RWPE1 (cell line): ENCODE measurements around the gene CA9.

Source experiments
- CTCF ChIA-PET: fragments of 350-600 bp; sonication (Branson Sonifier 250); formaldehyde crosslinking; extraction: SDS; loops from one replicate; lab custom pipeline; 2021; lab: Yijun Ruan, JAX
- POLR2A ChIA-PET: fragments of 400-600 bp; formaldehyde crosslinking; extraction: SDS; loops from one replicate; lab custom pipeline; 2020; ENCODE audit warnings: antibody characterized with exemption; ENCODE audit not compliant: low non-redundant PET; lab: Yijun Ruan, JAX
- DNase-seq: peaks from one replicate; pipeline ENCODE4 v3.0.0; 2012; ENCODE audit warnings: low spot score
- H3K27ac ChIP-seq: fragments of 450-650 bp; 2 replicates; pipeline ENCODE4 v1.5.1; 2017
- TF ChIP-seq, protein P1 (sequence below): fragments of 450-650 bp; conservative IDR thresholded peaks from 2 replicates; pipeline ENCODE4 v1.5.1; 2017; ENCODE audit warnings: low read depth, mild to moderate bottlenecking

Gene CA9

DNA sequence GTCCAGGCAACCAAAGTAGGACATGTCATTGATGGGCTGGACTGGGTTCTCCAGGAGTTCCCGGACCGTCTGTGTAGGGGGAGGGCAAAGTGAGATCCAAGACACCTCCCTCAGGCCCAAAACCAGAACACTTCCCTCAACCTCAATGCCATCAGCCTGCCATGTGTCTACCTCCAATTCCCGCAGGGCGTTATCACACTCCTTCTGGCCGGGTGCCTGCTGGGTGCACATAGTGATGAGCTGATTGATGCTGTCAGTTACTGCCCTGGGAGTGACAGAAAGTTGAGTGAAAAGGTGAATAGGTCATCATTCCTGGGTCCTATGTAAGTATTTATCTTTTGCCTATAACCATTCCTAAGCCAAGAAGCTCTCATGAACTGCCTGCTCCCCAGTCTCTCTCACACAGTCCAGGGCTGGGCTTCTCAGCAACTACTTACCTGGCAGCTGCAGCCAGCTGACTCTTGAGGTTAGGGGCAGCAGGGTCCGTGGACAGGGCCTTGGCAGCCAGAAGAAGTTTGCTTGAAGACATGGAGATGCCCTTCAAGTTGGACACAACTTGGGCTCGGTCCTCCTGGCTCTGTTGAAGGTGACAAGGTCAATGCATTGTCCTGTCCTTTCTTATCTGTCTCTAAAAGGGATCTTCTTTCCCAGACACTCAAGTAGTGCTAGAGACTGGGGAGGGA lies 37.2 kb downstream of the CA9 start:
- peak overlapping the region; percentile 24 for H3K27ac ChIP-seq
- no peak for DNase-seq
- CTCF ChIA-PET, result interaction anchor here (1.5 to 1.6 kb wide), 2 partner anchors 14 to 53 kb away, joined by 7 to 11 read pairs; partner anchors contain the start of genes CCDC107 and RMRP
- POLR2A ChIA-PET, result no interaction called here
- TF ChIP-seq, protein P1, sequence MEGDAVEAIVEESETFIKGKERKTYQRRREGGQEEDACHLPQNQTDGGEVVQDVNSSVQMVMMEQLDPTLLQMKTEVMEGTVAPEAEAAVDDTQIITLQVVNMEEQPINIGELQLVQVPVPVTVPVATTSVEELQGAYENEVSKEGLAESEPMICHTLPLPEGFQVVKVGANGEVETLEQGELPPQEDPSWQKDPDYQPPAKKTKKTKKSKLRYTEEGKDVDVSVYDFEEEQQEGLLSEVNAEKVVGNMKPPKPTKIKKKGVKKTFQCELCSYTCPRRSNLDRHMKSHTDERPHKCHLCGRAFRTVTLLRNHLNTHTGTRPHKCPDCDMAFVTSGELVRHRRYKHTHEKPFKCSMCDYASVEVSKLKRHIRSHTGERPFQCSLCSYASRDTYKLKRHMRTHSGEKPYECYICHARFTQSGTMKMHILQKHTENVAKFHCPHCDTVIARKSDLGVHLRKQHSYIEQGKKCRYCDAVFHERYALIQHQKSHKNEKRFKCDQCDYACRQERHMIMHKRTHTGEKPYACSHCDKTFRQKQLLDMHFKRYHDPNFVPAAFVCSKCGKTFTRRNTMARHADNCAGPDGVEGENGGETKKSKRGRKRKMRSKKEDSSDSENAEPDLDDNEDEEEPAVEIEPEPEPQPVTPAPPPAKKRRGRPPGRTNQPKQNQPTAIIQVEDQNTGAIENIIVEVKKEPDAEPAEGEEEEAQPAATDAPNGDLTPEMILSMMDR, result no peak

DNA sequence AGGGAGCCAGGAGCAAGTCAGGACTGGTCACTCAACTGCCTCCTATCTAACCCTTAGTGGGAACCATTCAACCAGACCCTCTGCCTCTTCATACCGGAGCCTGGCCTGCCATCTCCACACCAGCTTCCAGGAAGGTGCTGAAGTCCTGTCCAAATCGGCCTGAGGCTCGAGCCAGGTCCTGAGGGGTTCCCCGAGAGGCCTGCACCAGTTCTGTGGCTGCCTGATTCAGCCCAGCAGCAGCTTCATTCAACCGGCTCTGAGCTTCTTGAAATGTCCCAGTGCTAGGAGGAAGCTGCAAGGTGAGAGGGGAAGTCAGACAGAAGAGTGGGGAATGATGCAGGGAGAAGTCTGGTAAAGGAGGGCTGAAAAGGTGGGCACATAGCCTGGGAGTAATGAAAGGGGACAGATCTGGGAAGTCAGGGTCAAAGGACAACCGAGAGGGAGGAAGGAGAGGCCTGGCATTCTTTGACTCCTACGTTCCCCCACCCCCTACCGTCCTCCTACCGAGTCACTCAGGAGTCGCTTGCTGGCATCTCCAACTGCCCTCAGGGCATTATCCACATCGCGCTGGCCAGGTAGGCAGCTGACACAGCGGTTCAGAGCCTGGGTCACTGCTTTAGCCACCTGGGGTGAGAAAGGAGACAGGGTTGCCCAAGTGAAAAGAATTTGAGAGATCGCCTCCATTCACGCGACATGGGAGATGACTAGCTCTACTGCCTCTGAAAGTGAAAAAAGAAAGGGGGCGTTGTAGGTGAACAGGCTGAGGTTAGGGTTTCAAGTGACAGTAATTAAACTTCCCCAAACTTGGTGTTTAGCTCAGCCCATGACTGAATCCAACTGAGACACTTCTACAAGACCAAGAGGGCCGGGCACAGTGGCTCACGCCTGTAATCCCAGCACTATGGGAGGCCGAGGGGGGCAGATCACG lies 38.0 kb downstream of the CA9 start:
- peak overlapping the region; percentile 24 for H3K27ac ChIP-seq
- TF ChIP-seq, protein P1, result no peak
- ChIA-PET POLR2A (no interaction called here), CTCF (interaction anchor here (1.5 to 1.6 kb wide), 2 partner anchors 15 to 54 kb away, joined by 7 to 11 read pairs; partner anchors contain the start of genes CCDC107 and RMRP)
- no peak for DNase-seq

DNA sequence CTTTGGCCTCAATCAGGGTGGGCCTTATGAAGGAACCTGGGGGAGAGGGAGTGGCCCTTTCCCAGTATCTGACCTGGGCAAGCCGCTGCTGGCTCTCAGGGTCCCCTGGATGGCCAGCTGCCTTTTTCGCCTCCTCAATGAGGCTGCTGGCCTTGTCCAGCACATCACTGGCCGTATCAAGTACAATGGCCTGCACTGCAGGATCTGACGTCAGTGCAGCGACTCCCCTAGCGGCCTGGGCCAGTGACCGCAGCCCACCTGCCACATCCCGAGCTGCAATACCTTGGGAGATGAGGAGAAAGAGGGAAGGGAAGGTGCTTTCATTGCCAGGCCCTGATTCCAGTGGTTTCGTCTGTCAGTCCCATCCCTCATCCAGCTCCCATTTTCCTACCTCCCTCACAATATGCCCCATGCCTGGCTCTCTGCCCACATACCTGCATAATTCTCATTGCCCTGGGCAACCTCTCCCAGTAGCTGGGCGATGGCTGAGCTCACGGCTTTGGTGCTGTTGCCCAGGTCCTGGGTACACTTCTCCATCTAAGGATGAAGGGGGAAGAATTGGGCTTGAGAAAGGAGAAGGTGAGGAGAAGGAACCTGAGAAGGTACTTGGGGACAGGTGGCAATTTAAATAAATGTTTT lies 39.2 kb downstream of the CA9 start:
- ChIA-PET POLR2A (no interaction called here), CTCF (no interaction called here)
- TF ChIP-seq, protein P1, result no peak
- DNase-seq, result no peak
- no peak overlapping the region for H3K27ac ChIP-seq

DNA sequence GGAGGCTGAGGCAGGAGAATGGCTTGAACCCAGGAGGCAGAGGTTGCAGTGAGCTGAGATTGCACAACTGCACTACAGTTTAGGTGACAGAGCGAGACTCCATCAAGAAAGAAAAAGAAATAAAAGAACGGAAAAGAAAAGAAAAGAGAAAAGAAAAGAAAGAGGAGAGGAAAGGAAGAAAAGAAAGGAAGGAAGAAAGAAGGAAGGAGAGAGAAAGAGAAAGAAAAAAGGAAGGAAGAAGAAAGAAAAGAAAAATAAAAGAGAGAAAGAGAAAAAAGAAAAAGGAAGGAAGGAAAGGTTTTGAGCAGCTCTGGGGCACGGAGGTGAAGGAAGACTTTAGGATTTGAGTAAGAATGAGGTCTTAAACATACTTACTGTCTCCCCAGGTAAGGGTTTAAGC lies 39.9 kb downstream of the CA9 start:
- TF ChIP-seq, protein P1, result no peak
- ChIA-PET CTCF (interaction anchor here (1.4 kb wide), 1 partner anchor 17 kb away, joined by 6 read pairs; no protein-coding TSS in a partner anchor), POLR2A (no interaction called here)
- no peak overlapping the region for H3K27ac ChIP-seq
- no peak for DNase-seq

DNA sequence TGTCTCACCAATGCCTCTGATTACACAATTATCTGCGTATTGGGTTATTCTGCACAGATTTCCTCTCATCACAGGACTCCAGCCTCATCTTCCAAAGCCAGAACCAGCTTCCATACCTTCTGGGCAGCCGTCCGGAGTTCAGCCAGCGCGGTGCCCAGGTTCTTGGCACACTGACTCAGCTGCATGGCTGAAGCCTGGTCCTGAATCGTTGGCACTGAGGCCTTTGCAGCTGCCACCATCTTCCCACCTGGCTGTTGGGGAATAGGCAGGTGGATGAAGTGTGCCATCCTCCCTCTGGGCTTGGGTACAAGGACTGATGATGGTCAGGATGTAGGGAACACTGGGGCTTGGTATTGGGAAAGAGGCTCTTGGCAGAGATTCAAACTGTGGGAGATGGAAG lies 40.4 kb downstream of the CA9 start:
- ChIA-PET CTCF (interaction anchor here (0.5 to 1.4 kb wide), 2 partner anchors 18 to 1018 kb away, joined by 3 to 6 read pairs; no protein-coding TSS in a partner anchor), POLR2A (no interaction called here)
- DNase-seq, result no peak
- H3K27ac ChIP-seq, result peak overlapping the region; percentile 4; the same call in 1 of the 2 replicates
- TF ChIP-seq, protein P1, result no peak
